GM21576 (cell line): Measurements from ENCODE around the gene TRNP1.

Source experiments
- ATAC-seq: cut with Tn5 transposase; IDR thresholded peaks from one replicate; pipeline ENCODE4 v1.9.1; 2021; ENCODE audit warnings: mild to moderate bottlenecking, moderate library complexity; ENCODE audit not compliant: unreplicated experiment

TRNP1 gene

GRCh38 chr1:27025718-27026117 is 32.2 kb downstream of the TRNP1 start:
- ATAC-seq, result no peak

- no peak for ATAC-seq
These were observed 33.4 kb downstream of the TRNP1 start for GRCh38 chr1:27026621-27027574.

GRCh38 chr1:27027575-27028250 is 34.2 kb downstream of the TRNP1 start:
- no peak for ATAC-seq

DNA sequence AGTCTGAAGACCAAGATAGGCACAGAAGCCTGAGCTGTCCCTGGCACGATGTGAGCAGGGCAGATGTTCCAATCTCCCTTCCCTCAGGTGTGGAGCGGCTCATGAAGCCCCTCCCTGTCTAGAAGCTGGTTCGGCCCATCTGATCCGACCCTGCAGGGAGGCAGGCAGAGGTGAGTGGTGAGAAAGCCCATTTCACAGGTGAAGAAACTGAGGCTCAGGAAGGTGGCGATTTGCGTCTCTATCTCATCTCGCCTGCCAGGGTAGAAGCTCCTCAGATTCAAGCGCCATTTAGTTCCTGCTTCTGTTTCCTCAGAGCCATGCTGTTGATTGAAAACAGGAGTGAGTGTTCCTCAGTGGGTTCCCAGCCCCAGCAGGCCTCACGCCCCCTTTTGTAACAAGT is 36.0 kb downstream of the TRNP1 start:
- no peak for ATAC-seq

- no peak for ATAC-seq
These were observed 38.0 kb downstream of the TRNP1 start for GRCh38 chr1:27031235-27032118.

DNA sequence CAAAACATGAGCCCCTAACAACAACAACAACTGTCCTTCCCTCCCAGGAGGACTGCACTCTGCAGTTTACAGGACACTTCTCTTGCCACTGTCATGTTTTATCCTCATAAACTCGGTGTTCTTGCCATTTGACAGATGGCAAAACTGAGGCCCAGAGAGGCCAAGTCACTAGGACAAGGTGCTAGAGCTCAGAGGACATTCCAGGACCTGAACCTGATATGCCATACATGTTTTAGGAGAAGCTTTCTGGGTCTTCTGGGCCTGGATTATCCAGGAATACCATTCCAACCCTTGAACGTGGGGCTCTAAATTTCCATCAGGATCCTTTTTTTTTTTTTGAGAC is 38.6 kb downstream of the TRNP1 start:
- no peak for ATAC-seq

- ATAC-seq, result no peak
These were observed 39.7 kb downstream of the TRNP1 start for GRCh38 chr1:27033043-27033746.

- ATAC-seq, result no peak
These were observed 41.9 kb downstream of the TRNP1 start for GRCh38 chr1:27035344-27035743.

DNA sequence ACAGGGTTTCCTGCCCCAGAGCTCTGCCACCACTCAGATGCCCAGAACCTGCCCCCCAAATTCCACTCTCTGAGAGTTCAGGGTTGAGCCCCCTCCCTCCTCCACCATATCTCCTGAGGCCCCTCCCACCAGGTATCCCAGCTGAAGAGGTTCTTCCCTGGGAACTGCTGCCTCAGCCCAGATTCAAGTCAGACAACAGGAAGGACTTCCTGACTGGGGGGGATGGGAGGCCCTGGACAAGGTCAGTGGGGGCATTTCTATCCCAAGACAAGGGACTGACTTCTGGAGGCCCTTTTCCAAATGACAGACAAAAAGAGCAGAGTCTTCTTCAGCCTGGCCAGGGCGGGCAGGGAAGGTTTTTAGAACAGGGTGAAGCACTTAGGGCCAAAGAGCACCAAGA is 43.2 kb downstream of the TRNP1 start:
- ATAC-seq, result no peak

DNA sequence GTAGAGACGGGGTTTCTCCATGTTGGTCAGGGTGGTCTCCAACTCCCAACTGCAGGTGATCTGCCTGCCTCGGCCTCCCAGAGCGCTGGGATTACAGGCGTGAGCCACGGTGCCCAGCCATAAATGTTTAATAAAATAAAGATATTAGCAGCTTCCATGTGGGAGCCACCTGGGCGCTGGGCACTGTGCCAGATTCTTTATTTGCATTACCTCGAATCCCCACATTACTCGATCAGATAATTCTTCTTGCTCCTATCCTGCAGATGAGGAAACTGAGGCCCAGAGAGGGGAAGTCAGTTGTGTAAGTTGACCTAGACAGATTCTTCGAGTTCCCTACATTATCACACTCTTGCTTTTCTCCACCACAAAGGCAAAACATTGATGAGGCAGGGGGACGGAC is 44.0 kb downstream of the TRNP1 start:
- no peak for ATAC-seq

- ATAC-seq, result no peak
These were observed 44.5 kb downstream of the TRNP1 start for GRCh38 chr1:27038020-27038419.

GRCh38 chr1:27042670-27043069 is 49.2 kb downstream of the TRNP1 start:
- ATAC-seq, result no peak

DNA sequence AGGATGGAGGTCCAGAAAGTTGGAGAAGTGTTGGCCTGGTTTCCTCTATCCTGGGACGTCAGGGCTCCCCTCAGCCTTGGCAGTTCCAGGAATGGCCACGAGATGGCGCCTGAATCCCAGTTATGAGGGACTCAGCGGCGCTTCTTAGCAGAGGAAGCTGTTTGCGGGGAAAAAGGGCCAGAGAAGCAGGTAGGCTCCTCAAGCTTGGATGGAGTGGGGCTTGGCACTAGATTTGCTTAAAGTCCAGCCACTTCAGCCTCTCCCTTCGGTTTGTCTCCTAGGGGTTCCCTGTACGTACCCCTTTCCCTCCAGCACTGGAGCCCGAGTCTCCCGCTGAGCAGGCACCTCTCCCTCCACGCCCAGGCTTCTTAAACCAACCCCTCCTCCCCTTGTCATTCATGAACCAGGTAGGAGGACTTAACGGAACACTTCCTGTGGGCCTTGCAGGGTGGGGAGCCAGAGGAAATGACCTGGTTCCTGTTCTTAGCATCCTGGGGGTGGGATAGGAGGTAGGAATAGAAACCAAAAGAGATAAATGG is 51.2 kb downstream of the TRNP1 start:
- no peak for ATAC-seq

GRCh38 chr1:27045973-27046558 is 52.6 kb downstream of the TRNP1 start:
- ATAC-seq, result no peak

GRCh38 chr1:27047914-27048313 is 54.4 kb downstream of the TRNP1 start:
- no peak for ATAC-seq

- ATAC-seq, result no peak
These were observed 55.6 kb downstream of the TRNP1 start for GRCh38 chr1:27049100-27049499.

DNA sequence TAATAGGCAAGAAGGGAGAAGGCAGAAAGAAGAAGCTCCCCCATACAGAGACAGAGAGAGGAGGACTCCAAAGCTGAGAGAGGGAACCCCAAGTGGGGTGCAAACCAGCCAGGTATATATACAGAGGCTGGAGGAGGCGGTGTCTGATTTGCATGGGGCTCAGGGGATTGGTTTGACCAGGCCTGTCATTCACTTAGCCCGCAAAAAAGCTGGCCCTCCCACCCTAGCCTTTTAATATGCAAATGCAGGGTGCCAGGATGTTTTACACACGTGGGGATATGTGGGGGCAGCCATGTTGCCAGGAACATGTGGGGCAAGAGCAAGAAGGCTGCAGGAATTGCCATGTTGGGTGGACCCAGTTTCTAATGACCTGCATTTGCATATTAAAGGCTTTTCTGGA is 56.1 kb downstream of the TRNP1 start:
- ATAC-seq, result no peak
